ENCODE results near the gene CHD9.

Gene CHD9

DNA sequence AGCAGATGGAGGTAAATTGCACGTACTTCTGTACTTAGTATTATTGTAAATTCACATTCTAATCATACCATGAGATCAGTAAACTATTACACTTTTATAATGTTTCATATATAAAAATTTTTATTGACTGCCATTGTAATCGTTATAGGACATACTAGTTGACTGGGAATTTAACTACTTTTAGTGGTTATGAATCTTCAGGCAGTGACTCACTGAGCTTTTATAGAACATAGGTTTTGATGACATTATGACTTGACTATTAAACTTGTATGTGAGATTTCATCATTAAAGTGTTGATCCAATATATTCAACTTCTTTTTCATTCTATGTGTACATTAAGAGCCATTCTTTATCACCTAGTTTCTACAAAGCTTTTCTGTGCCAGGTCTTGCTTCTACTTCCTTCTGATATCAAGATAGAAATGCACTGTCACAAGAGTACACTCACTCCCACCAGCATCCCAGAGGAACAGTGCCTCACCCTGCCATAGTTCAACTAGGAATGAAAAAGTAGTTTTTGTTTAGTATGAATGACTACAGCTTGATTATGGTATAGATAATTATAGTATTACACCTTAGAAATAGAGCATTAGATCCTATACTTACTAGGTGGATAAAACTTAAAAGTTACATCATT is 237.1 kb downstream of the CHD9 start:
- Histone ChIP-seq H3K9me3 (ENCODE audit: insufficient read depth, low read depth, low read length) (no peaks in the 10 kb centered on the region), H3K4me2 (ENCODE audit: low read depth, low read length, poor library complexity, severe bottlenecking) (no peak overlapping the region), H3K4me1 (ENCODE audit: insufficient read depth, low read length, poor library complexity, severe bottlenecking) (no peaks in the 10 kb centered on the region), H3K79me2 (ENCODE audit: insufficient read depth, low read length) (no peaks in the 10 kb centered on the region), H4K20me1 (ENCODE audit: insufficient read depth, low read length, poor library complexity, severe bottlenecking) (no peaks in the 10 kb centered on the region), H3K9me2 (replicated peaks; ENCODE audit: low read depth, low read length) (no peaks in the 10 kb centered on the region), H3K9ac (ENCODE audit: low read depth, low read length, poor library complexity, severe bottlenecking) (no peak overlapping the region), H3K36me3 (ENCODE audit: insufficient read depth, low read length) (peaks cover 93% of the 10 kb centered on the region), H2AFZ (ENCODE audit: low read length) (no peak overlapping the region), H3K27me3 (ENCODE audit: insufficient read depth, low read length, poor library complexity, severe bottlenecking) (no peaks in the 10 kb centered on the region), H3F3A (ENCODE audit: low read depth) (no peaks in the 10 kb centered on the region), H3K4me3 (ENCODE audit: low read length, poor library complexity, severe bottlenecking) (no peak overlapping the region)
- no peak for TF ChIP-seq EZH2phosphoT487 (IDR thresholded peaks at IDR 0.05; ENCODE audit: borderline replicate concordance)
- TF ChIP-seq, protein P1, sequence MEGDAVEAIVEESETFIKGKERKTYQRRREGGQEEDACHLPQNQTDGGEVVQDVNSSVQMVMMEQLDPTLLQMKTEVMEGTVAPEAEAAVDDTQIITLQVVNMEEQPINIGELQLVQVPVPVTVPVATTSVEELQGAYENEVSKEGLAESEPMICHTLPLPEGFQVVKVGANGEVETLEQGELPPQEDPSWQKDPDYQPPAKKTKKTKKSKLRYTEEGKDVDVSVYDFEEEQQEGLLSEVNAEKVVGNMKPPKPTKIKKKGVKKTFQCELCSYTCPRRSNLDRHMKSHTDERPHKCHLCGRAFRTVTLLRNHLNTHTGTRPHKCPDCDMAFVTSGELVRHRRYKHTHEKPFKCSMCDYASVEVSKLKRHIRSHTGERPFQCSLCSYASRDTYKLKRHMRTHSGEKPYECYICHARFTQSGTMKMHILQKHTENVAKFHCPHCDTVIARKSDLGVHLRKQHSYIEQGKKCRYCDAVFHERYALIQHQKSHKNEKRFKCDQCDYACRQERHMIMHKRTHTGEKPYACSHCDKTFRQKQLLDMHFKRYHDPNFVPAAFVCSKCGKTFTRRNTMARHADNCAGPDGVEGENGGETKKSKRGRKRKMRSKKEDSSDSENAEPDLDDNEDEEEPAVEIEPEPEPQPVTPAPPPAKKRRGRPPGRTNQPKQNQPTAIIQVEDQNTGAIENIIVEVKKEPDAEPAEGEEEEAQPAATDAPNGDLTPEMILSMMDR (conservative IDR thresholded peaks at IDR 0.05; ENCODE audit: low read length) = no peak

DNA sequence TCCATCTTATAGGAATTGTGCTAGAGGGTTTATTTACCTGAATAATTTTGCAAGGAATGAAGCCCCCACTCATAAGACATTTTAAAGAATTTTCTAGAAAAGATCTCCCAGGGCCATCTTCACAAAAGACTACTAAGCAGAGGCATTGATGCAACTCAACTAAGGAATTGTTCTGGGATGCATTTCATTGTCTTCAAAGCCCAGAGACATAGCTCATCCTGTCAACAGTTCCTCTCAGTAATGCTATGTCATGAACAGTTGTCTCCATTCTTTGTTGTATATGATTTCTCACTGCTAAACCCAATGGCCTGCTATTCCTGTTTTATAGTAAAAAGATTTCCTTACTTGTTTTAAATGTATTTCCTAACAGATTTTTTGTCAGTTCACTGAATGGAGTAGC is 242.7 kb downstream of the CHD9 start:
- no peak overlapping the region for H3K4me2 ChIP-seq (ENCODE audit: low read depth, low read length, poor library complexity, severe bottlenecking)
- H3K4me1 ChIP-seq (ENCODE audit: insufficient read depth, low read length, poor library complexity, severe bottlenecking) = no peaks in the 10 kb centered on the region
- no peak for TF ChIP-seq EZH2phosphoT487 (IDR thresholded peaks at IDR 0.05; ENCODE audit: borderline replicate concordance)
- TF ChIP-seq, protein P1 (conservative IDR thresholded peaks at IDR 0.05; ENCODE audit: low read length) = no peak
- no peaks in the 10 kb centered on the region for H4K20me1 ChIP-seq (ENCODE audit: insufficient read depth, low read length, poor library complexity, severe bottlenecking)
- H2AFZ ChIP-seq (ENCODE audit: low read length) = no peak overlapping the region
- peaks cover 76% of the 10 kb centered on the region for H3K36me3 ChIP-seq (ENCODE audit: insufficient read depth, low read length)
- no peaks in the 10 kb centered on the region for H3K27me3 ChIP-seq (ENCODE audit: insufficient read depth, low read length, poor library complexity, severe bottlenecking)
- no peaks in the 10 kb centered on the region for H3K9me2 ChIP-seq (replicated peaks; ENCODE audit: low read depth, low read length)
- H3K79me2 ChIP-seq (ENCODE audit: insufficient read depth, low read length) = no peaks in the 10 kb centered on the region
- no peak overlapping the region for H3K9ac ChIP-seq (ENCODE audit: low read depth, low read length, poor library complexity, severe bottlenecking)
- no peaks in the 10 kb centered on the region for H3K9me3 ChIP-seq (ENCODE audit: insufficient read depth, low read depth, low read length)
- H3F3A ChIP-seq (ENCODE audit: low read depth) = no peaks in the 10 kb centered on the region
- H3K4me3 ChIP-seq (ENCODE audit: low read length, poor library complexity, severe bottlenecking) = no peak overlapping the region

DNA sequence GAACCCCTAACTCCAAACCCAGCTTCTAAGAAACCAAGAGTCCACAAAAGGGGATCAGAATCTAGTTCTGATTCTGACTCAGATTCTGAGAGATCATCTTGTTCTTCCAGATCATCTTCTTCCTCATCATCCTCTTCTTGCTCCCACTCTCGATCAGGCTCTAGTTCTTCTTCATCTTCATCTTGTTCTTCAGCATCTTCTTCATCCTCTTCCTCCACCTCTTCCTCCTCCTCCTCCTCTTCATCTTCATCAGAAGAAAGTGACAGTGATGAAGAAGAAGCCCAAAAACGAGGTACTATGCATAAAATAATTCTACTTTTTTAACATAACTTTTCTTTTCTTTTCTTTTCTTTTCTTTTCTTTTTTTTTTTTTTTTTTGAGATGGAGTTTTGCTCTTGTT is 249.5 kb downstream of the CHD9 start:
- Histone ChIP-seq H3K9me2 (replicated peaks; ENCODE audit: low read depth, low read length) (no peaks in the 10 kb centered on the region), H3K9ac (ENCODE audit: low read depth, low read length, poor library complexity, severe bottlenecking) (no peak overlapping the region), H4K20me1 (ENCODE audit: insufficient read depth, low read length, poor library complexity, severe bottlenecking) (no peaks in the 10 kb centered on the region), H3K4me1 (ENCODE audit: insufficient read depth, low read length, poor library complexity, severe bottlenecking) (no peaks in the 10 kb centered on the region), H2AFZ (ENCODE audit: low read length) (no peak overlapping the region), H3K36me3 (ENCODE audit: insufficient read depth, low read length) (peaks cover 66% of the 10 kb centered on the region), H3F3A (ENCODE audit: low read depth) (no peaks in the 10 kb centered on the region), H3K4me2 (ENCODE audit: low read depth, low read length, poor library complexity, severe bottlenecking) (no peak overlapping the region), H3K27me3 (ENCODE audit: insufficient read depth, low read length, poor library complexity, severe bottlenecking) (no peaks in the 10 kb centered on the region), H3K79me2 (ENCODE audit: insufficient read depth, low read length) (no peaks in the 10 kb centered on the region), H3K9me3 (ENCODE audit: insufficient read depth, low read depth, low read length) (no peaks in the 10 kb centered on the region), H3K4me3 (ENCODE audit: low read length, poor library complexity, severe bottlenecking) (no peak overlapping the region)
- TF ChIP-seq, protein P1 (conservative IDR thresholded peaks at IDR 0.05; ENCODE audit: low read length) = no peak
- no peak for TF ChIP-seq EZH2phosphoT487 (IDR thresholded peaks at IDR 0.05; ENCODE audit: borderline replicate concordance)
